ENCODE data around the gene TACC2.

GRCh38 chr10:122154031-122154544 is 165.1 kb downstream of the TACC2 start:
- TF ChIP-seq CTCF (IDR thresholded peaks at IDR 0.05) (no peak), EZH2 (IDR thresholded peaks at IDR 0.05; ENCODE audit: borderline replicate concordance, insufficient read depth, low read depth, low read length, poor library complexity, severe bottlenecking) (no peak)

Measured in B cell (primary cell).